Glomerular visceral epithelial cell (primary cell): ENCODE measurements around the gene HIP1R.
"Not testable (repeated sequence)": the region's sequence is repeated elsewhere in the genome, so short reads cannot be mapped to it uniquely, and the experiment has no call there.

Source experiments
- DNase-seq: peaks from one replicate; pipeline ENCODE4 v3.0.0-alpha.2; 2016; ENCODE audit errors: extremely low spot score

Gene HIP1R

DNA sequence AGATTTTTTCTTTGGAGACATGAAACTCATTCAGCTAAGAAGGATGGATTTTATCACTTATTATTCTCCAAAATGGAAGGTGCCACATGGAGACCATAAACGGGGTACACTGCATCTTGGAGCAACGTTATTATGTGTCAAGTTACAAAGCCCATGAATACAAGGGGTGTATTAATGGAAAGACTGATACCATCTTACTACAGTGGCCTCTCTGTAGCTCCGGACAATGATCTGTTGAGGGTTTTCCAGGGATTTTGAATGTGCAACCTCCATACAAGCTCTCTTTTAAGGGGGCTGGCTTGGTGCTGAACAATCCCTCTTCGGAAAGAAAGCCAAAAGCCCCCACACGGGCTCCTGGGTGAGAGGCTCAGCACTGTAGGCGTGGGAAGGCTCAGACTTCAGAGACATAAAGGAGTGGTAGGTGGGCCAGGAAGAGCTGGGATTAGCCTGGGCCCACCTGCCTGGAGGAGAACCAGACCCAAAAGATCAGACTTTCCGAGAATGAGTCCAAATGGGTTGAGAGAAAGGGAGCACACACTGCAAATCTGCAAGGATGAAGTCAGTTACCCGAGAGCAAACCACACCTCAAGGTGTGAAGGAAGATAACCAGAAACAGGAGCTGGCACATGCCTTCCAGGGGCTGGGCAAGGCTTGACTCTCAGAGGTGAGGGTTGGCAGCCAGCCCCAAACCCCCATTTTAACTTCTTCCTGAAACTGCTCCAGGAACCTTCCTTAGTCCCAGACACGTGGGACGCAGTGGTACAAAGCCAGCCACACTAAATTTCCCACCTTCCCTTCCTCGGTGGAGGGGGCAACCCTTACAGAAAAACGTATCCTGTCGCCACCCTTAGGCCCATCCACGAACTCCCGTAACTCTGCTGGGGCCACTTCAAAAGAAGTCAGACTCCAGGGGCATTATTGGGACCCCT is 59.2 kb downstream of the HIP1R start:
- DNase-seq, result no peak

DNA sequence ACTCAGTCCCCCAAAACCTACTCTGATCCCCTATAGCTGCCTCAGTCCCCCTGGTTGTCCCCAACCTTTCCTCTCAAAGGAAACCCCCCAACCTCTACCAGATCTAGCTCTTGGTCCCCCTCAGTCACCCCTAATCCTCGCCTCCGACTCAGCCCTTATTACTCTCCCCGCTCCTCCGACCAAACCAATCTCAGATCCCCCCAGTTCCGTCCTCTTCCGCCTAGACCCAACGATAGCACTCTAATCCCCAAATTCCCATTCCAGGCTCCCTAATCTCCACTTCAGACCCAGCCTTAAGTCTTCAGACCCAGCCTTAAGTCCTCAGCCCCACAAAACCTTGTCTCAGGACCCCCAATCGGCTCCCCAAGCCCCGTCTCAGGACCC is 60.1 kb downstream of the HIP1R start:
- DNase-seq, result no peak

DNA sequence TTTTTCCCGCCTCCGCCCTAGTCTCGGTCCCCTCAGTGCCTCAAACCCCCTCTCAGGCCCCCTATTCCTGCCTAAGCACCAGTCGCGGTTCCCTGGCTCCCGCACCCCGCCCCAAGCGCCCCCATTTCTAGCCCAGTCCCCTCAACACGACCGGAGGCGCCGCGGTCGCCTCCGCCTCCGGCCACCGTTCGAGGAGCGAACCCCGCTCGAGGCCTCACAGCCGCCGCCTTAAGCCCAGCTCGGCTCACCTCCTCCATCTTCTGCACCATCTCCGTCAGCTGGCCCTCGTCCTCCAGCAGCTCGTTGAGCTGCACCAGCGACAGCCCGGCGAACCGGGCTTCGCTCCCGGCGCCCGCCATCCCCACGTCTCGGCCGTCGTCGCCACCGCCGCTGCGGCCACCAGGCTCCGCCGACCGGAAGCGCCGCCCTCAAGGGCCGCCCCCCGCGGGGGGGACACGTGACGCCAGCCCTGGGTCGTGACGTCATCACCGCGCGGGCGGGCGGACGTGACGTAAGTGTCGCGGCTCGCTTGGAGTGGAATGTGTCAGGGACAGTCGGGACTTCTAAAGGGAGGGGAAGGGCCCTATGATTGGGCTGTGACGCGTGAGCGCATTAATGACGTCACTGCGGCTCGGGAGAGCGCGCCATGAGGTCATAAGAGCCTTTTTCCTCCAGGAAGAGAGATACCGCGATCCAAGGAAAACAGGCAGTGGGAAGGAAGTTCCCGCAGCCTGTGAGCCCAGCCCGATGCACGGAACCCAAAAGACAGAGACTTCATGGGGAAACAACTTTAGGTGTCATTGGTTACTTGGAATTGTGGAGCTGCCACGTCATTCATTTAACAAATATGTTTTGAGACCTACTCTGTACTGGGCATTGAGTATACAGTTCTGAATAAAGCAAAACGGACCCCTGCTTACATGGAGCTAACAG is 60.7 kb downstream of the HIP1R start, which contains the start of gene VPS37B:
Gene VPS37B (minus strand): TSS at position 421 of the 933 bp plus-strand sequence. CDS start 62 bp downstream, at position 359.
- peak; percentile 80 for DNase-seq

DNA sequence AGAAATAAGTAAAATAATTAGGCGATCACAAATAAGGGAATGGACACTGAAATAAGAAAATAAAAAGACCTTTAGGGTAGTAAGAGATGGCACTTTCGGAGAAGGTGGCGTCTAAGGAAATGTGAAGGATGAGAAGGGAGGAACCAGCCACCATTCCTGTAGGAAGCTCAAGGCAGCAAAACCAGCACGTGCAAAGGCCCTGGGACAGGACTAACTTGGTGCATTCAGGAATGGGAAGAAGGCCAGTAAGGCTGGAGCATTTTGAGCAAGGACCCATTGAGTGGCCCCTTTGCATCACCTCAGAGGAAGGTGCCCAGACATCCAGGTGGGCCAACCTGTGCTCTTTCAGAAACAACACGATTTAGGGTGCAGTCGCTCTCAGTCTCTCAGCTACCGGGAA is 61.4 kb downstream of the HIP1R start:
- no peak for DNase-seq

DNA sequence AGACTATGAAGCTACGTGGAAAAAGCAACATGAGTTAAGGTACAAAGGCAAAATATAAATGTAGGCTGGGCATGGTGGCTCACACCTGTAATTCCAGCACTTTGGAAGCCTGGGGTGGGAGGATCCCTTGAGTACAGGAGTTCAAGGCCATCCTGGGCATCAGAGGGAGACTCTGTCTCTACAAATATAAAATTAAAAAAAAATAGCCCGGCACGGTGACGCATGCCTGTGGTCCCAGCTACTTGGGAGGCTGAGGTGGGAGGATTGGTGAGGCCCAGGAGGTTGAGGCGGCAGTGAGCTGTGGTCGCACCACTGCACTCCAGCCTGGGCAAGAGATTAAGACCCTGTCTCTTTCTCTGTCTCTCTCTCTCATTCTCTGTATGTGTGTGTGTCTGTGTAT is 64.6 kb downstream of the HIP1R start:
- no peak for DNase-seq

DNA sequence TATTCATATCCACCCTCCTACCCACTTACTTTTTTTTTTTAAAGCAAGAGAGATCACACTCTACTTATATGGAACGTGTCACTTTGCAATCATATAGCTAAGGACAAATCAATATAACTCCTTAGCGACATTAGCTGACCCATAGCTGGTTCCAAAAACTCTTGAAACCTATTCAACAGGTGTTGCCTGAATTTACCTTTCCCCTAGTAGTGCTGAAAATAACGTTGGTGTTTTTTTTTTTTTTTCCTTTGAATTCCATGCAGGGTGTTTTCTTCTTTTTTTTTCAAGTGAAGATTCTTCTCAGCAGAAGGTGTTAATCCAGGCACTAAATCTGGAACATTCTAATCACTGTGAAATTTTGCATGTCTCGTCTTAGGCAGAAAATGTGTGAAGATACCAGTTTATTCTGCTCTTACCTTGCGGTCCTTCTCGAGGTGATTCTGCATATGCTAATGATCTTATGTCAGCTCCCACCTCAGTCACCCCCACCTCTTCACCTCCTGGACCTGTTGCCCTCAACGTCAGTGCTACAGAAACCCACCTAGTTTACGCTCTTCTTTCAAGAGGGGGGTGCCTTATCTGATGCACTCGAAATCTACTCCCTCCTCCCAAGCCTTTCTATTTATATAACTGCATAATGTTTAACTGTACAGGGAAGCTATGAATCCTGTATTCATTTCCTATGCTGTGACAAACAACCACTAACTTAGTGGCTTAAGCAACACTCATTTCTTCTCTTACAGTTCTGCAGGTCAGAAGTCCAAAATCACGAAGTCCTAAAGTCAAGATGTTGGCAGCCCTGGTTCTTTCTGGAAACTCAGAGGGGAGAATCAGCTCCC is 67.8 kb downstream of the HIP1R start:
- DNase-seq, result no peak

DNA sequence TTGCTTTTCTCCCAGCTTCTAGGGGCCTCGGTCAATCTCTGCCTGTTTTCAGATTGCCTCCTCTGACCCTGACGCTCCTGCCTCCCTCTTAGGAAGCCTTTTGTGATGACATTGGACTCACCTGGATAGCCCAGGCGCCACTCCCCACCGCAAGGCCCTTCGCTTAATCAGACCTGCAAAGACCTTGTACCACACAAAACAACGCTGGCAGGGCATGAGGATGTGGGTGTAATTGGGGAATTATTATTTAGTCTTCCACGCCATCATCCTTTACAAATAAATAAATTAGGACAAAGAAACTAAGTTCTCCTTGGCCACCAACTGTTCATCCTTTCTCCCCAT is 68.4 kb downstream of the HIP1R start:
- DNase-seq, result no peak

DNA sequence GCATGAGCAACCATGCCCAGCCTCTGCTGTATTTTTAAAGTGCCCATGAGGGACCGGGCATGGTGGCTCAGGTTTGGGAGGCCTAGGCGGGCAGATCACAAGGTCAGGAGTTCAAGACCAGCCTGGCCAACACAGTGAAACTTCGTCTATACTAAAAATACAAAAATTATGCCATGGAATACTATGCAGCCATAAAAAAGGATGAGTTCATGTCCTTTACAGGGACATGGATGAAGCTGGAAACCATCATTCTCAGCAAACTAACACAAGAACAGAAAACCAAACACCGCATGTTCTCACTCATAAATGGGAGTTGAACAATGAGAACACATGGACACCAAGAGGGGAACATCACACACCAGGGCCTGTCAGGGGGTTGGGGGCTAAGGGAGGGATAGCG is 70.0 kb downstream of the HIP1R start:
- not testable (repeated sequence) for DNase-seq

DNA sequence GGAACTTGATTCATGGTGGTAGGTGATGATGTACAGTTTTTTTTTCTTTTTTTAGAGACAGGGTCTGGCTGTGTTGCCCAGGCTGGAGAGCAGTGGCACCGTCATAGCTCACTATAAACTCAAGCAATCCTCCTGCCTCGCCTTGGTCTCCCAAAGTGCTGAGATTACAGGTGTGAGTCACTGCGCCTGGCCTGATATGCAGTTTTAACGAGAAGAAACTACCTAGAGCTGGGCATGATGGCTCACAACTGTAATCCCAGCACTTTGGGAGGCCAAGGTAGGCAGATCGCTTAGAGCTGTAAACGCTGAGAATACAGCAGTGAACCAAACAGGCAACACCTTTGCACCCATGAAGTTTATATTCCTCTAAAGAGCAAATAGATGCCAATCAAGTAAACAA is 73.7 kb downstream of the HIP1R start:
- no peak for DNase-seq

DNA sequence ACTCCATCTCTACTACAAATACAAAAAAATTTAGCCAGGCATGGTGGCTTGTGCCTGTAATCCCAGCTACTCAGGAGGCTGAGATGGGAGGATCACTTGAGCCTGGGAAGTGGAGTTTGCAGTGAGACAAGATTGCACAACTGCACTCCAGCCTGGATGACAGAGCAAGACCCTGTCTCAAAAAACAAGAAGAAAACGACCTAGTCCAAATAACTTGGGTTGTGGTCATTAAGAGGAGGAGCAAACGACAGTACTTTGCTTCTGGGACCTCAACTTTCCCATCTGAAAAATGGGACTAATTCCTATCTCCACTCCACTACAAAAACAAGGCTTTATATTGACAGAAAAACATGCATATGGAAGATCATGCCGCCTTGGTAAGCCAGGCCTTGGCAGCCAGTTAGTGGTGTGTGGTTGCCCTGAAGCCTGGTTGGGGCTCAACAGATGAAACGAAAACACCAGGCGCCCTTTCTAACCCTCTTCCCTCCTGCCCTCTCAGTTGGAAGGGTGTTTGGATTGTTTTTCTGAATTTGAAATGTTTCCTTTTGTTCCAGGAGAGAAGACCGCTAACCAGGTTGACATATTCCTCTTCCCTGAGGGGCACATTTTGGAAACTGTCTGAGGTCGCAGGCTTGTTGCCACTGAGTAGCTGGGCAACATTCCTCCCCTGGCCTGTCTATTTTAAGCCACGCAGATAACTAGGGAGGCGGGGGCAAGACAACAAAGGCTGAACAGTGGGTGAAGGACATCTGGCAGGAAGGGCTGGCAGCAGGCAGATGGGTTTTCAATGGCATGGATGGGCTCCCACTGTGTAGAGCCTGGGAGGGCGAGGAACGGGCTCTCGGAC is 74.4 kb downstream of the HIP1R start:
- DNase-seq, result no peak
